ENCODE measurements around the gene ZBTB9.
"Not testable (repeated sequence)": the region's sequence is repeated elsewhere in the genome, so short reads cannot be mapped to it uniquely, and the experiment has no call there.

Gene ZBTB9

GRCh38 chr6:33467091-33467490 lies 12.7 kb downstream of the ZBTB9 start:
- DNase-seq (ENCODE audit: low read depth in 2 of 2) = no peak

DNA sequence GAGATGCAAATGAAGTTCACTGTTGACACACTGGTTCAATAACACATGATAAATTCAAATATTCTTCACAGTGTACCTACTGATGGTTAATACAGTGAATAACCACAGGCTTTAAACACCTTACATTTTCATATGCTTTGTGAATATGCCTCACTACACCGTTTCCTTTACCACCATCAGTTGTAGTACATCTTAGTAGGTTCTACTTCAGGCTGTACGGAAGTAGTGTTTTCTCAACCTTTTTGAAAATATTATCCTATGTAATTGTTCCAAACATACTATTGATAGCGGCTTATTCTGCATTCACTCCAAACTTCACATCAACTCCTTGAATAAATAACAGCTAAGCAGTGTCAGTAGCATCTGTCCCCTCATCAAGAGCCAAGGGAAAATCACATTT lies 15.3 kb downstream of the ZBTB9 start:
- DNase-seq (ENCODE audit: low read depth in 2 of 2) = no peak

- DNase-seq (ENCODE audit: low read depth in 2 of 2) = no peak
Observed at GRCh38 chr6:33477864-33478263, 23.5 kb downstream of the ZBTB9 start.

DNA sequence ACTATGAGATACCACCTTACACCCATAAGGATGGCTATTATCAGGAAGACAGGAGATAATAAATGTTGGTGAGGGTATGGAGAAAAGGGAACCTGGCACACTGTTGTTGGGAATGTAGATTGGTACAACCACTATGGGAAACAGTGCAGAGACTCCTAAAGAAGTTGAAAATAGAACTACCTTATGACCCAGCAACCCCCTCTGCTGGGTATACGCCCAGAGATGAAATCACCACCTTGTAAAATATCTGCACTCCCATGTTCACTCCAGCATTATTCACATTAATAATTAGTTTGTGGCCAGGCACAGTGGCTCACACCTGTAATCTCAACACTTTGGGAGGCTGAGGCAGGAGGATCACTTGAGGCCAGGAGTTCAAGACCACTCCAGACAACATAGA lies 26.8 kb downstream of the ZBTB9 start:
- DNase-seq (ENCODE audit: low read depth in 2 of 2) = no peak

DNA sequence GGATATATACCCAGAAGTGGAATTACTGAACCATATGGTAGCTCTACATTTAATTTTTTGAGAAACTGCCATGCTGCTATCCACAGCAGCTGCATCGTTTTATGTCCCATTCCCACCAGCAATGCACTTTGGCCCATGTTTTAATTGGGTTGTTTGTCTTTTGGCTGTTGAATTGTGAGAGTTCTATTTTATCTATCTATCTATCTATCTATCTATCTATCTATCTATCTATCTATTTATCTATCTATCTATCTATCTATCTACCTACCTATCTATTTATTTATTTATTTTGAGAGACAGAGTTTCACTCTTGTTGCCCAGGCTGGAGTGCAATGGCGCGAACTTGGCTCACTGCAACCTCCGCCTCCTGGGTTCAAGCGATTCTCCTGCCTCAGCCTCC lies 28.2 kb downstream of the ZBTB9 start:
- DNase-seq (ENCODE audit: low read depth in 2 of 2) = not testable (repeated sequence)

DNA sequence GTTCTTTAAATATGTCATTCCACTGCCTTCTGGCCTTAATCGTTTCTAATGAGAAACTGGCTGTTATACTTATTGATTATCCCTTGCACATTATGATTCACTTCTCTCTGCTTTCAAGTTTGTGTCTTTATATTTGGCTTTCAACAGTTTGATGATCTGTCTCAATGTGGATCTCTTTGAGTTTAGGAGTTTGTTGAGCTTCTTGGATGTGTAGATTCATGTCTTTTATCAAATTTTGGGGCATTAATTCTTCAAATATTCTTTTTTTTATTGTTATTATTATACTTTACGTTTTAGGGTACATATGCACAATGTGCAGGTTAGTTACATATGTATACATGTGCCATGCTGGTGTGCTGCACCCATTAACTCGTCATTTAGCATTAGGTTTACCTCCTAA lies 29.3 kb downstream of the ZBTB9 start:
- no peak for DNase-seq (ENCODE audit: low read depth in 2 of 2)

- not testable (repeated sequence) for DNase-seq (ENCODE audit: low read depth in 2 of 2)
Observed at GRCh38 chr6:33484673-33485262, 30.4 kb downstream of the ZBTB9 start.

- not testable (repeated sequence) for DNase-seq (ENCODE audit: low read depth in 2 of 2)
Observed at GRCh38 chr6:33485680-33486079, 31.3 kb downstream of the ZBTB9 start.

GRCh38 chr6:33488339-33488738 lies 34.0 kb downstream of the ZBTB9 start:
- DNase-seq (ENCODE audit: low read depth in 2 of 2) = no peak

GRCh38 chr6:33490198-33490597 lies 35.8 kb downstream of the ZBTB9 start:
- DNase-seq (ENCODE audit: low read depth in 2 of 2) = no peak

DNA sequence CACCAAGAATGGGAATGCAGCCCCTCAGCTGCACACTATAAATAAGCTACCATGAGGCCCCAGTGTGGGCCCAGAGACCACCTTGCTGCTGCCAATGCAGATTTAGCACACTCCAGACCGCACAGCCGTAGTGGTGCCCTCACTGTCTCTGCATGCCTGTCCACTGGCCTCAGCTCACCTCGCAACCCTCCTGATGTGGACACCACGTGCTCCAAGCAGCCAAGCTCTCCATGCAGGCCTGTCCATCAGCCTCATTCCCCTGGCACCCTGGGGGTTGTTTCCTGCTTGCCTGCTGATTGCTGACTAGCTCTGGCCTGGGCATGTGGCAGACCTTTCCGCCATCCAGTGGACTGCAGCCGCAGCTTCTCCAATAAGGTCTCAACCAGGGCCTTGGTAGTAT lies 36.2 kb downstream of the ZBTB9 start:
- no peak for DNase-seq (ENCODE audit: low read depth in 2 of 2)

DNA sequence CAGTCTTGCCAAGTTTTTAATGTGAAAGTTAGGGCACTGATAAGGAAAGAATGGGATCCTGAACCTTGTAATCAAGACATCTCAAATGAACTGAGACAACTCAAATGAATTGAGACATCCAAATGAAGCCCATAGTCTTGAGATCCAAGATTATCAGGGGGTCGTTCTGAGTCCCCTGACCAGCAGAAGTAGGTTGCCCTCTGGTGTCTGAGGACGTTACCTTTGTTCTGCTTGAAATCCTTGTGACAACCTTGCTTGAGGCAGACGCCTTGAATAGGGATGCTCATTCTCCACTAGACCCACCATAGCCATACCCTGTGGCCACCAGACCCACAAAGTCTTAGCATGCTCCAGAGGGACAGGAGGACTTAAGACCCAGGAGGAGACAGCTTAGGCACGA lies 37.7 kb downstream of the ZBTB9 start:
- DNase-seq (ENCODE audit: low read depth in 2 of 2) = no peak

DNA sequence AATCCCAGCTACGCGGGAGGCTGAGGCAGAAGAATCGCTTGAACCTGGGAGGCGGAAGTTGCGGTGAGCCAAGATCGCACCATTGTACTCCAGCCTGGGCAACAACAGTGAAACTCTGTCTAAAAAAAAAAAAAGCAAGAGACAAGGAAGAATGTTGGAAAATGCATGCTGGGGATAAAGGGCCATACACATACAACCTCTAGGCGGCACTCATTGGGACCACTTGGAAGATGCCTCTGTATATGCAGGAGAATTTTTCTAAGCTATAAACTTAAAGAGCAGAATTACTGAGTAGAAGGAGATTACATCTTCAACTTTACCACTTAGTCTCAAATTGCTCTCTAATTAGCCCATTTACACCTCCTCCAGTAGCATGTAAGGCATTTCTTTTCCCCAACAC lies 42.8 kb downstream of the ZBTB9 start:
- no peak for DNase-seq (ENCODE audit: low read depth in 2 of 2)

DNA sequence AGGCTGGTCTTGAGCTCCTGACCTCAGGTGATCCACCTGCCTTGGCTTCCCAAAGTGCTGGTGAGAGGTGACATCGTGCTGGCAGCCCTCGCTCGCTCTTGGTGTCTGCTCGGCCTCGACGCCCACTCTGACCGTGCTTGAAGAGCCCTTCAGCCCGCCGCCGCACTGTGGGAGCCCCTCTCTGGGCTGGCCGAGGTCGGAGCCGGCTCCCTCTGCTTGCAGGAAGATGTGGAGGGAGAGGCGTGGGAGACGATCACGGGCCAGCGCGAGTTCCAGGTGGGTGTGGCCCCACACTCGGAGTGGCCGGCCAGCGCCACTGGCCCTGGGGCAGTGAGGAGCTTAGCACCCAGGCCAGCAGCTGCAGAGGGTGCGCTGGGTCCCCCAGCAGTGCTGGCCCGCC lies 48.1 kb downstream of the ZBTB9 start:
- DNase-seq (ENCODE audit: low read depth in 2 of 2) = no peak

- DNase-seq (ENCODE audit: low read depth in 2 of 2) = no peak
Observed at GRCh38 chr6:33504486-33504885, 50.1 kb downstream of the ZBTB9 start.

DNA sequence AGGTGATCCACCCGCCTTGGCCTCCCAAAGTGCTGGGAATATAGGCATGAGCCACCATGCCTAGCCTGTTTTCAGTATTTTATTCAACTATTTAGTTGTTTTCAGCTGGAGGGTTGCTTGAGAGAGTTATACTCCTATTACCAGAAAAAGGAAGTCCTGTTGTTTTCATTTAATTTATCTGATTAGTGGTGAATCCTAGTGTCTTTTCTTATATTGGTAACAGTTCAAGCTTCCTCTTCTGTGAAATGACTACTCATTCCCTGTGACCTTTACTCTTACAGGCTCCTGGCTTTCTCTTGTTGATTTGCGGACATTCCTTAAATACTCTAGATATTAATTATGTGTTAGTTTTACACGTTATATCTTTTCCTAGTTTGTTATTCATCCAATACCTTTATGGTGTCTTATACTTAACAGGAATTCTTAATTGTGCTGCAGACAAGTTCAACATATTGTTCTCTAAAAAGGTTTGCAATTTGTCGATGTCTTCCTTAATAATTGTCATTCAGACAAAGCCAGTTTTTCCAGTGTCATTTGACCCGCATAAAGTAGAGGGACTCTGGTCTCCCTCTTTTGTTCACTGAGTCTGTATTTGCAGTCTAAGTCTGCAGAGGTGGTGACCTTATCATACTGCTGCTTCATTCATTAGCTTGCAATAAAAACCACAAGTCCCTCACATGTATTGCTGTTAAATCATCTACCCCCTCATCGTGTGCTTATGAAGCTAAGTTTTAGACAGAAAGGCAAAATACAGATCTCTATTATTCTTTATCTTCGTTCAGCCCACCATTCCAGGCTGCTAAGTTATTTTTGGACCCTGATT lies 51.4 kb downstream of the ZBTB9 start:
- DNase-seq (ENCODE audit: low read depth in 2 of 2) = no peak
